ENCODE results near the gene CERS6. TPM values are rescaled to one million over a fixed set of nuclear protein-coding genes. Genes with fewer than 3 reads are reported as not detected.
A peak's percentile ranks its signal among the peaks of the same experiment; 100 is the strongest.

Gene CERS6
- polyA plus RNA-seq, 3 donors, result 7.6 to 17.7 (median 15.6) TPM

GRCh38 chr2:168462543-168463045 lies 6.5 kb downstream of the CERS6 start:
- no peak overlapping the region for H3K27ac Mint-ChIP-seq
- no peak overlapping the region for H3K9ac ChIP-seq (ENCODE audit: insufficient read depth, low read length, poor library complexity, severe bottlenecking)
- H3K79me2 ChIP-seq (ENCODE audit: insufficient read depth, low read length), result peaks cover 100% of the 10 kb centered on the region
- no peak overlapping the region for H2AFZ ChIP-seq (ENCODE audit: insufficient read depth, low read depth, low read length, poor library complexity, severe bottlenecking)
- H3K36me3 Mint-ChIP-seq, result peaks cover 0 to 8% of the 10 kb centered on the region in 2 donors
- peak in 1 of 3 donors; percentile 19 for DNase-seq
- no peak overlapping the region for H3K4me3 Mint-ChIP-seq
- H3K9me3 ChIP-seq (replicated peaks in 1 of 2; ENCODE audit: control insufficient read depth in 1 of 2, insufficient read depth in 1 of 2, low read length in 2 of 2), result no peaks in the 10 kb centered on the region
- no peaks in the 10 kb centered on the region for H3K36me3 ChIP-seq (replicated peaks in 1 of 2; ENCODE audit: control insufficient read depth in 1 of 2, insufficient read depth in 2 of 2, low read length in 2 of 2)
- intact Hi-C loops (cut with micrococcal nuclease), result no loop called here
- no peaks in the 10 kb centered on the region for H3K27me3 Mint-ChIP-seq (ENCODE audit: low read depth in 3 of 3)
- no peak overlapping the region for H3K4me3 ChIP-seq (replicated peaks in 1 of 3; ENCODE audit: low read depth in 2 of 3, low read length in 3 of 3)
- H3K27me3 ChIP-seq (ENCODE audit: control insufficient read depth in 2 of 2, insufficient read depth in 2 of 2, low read length in 2 of 2), result no peaks in the 10 kb centered on the region
- no peak overlapping the region for H3K4me2 ChIP-seq (replicated peaks; ENCODE audit: extremely low read depth, low read length, poor library complexity, severe bottlenecking)
- H3K9me3 Mint-ChIP-seq, result no peaks in the 10 kb centered on the region
- WGBS (ENCODE audit: insufficient coverage), result no CpG with 5 or more reads among the region's 2 CpGs
- no peak for TF ChIP-seq CTCF (IDR thresholded peaks at IDR 0.05)
- peaks cover 48 to 59% of the 10 kb centered on the region in 2 donors for H3K4me1 ChIP-seq (ENCODE audit: control insufficient read depth in 1 of 2, insufficient read depth in 2 of 2, low read length in 2 of 2)
- peaks cover 85% of the 10 kb centered on the region for H3K4me1 Mint-ChIP-seq
- no peak overlapping the region for H3K27ac ChIP-seq (ENCODE audit: low read depth in 1 of 2, low read length in 2 of 2)
- H4K20me1 ChIP-seq (ENCODE audit: insufficient read depth, low read length), result peaks cover 85% of the 10 kb centered on the region

- no peaks in the 10 kb centered on the region for H3K27me3 ChIP-seq (ENCODE audit: control insufficient read depth in 2 of 2, insufficient read depth in 2 of 2, low read length in 2 of 2)
- H3K79me2 ChIP-seq (ENCODE audit: insufficient read depth, low read length), result peaks cover 100% of the 10 kb centered on the region
- peak overlapping the region in 4 of 7 donors; percentile 37 to 76 (median 58) for H3K27ac Mint-ChIP-seq
- no peak for TF ChIP-seq CTCF (IDR thresholded peaks at IDR 0.05)
- no peak overlapping the region for H2AFZ ChIP-seq (ENCODE audit: insufficient read depth, low read depth, low read length, poor library complexity, severe bottlenecking)
- H3K4me1 ChIP-seq (ENCODE audit: control insufficient read depth in 1 of 2, insufficient read depth in 2 of 2, low read length in 2 of 2), result peaks cover 54 to 74% of the 10 kb centered on the region in 2 donors
- peaks cover 86% of the 10 kb centered on the region for H3K4me1 Mint-ChIP-seq
- no peak overlapping the region for H3K4me2 ChIP-seq (replicated peaks; ENCODE audit: extremely low read depth, low read length, poor library complexity, severe bottlenecking)
- H3K36me3 ChIP-seq (replicated peaks in 1 of 2; ENCODE audit: control insufficient read depth in 1 of 2, insufficient read depth in 2 of 2, low read length in 2 of 2), result no peaks in the 10 kb centered on the region
- H3K36me3 Mint-ChIP-seq, result peaks cover 0 to 4% of the 10 kb centered on the region in 2 donors
- intact Hi-C loops (cut with micrococcal nuclease), result no loop called here
- peaks cover 91% of the 10 kb centered on the region for H4K20me1 ChIP-seq (ENCODE audit: insufficient read depth, low read length)
- H3K27ac ChIP-seq (ENCODE audit: low read depth in 1 of 2, low read length in 2 of 2), result no peak overlapping the region
- no peak overlapping the region for H3K4me3 ChIP-seq (replicated peaks in 1 of 3; ENCODE audit: low read depth in 2 of 3, low read length in 3 of 3)
- no peaks in the 10 kb centered on the region for H3K27me3 Mint-ChIP-seq (ENCODE audit: low read depth in 3 of 3)
- no peak for DNase-seq
- peak overlapping the region in 1 of 2 donors; percentile 6 for H3K4me3 Mint-ChIP-seq
- H3K9me3 Mint-ChIP-seq, result no peaks in the 10 kb centered on the region
- H3K9me3 ChIP-seq (replicated peaks in 1 of 2; ENCODE audit: control insufficient read depth in 1 of 2, insufficient read depth in 1 of 2, low read length in 2 of 2), result no peaks in the 10 kb centered on the region
- H3K9ac ChIP-seq (ENCODE audit: insufficient read depth, low read length, poor library complexity, severe bottlenecking), result no peak overlapping the region
These were observed 9.5 kb downstream of the CERS6 start for GRCh38 chr2:168465594-168465993.
